ENCODE results near the gene KLHL6.

GRCh38 chr3:183560607-183561006, 5.1 kb upstream of the KLHL6 start:
- TF ChIP-seq CTCF (IDR thresholded peaks at IDR 0.05) (no peak), HMGXB4 (CRISPR knock-in tag; IDR thresholded peaks at IDR 0.05) (no peak), ELF4 (CRISPR knock-in tag; IDR thresholded peaks at IDR 0.05; ENCODE audit: low read depth) (no peak), ZNF138 (CRISPR knock-in tag; conservative IDR thresholded peaks at IDR 0.05) (no peak), ATF2 (CRISPR knock-in tag; IDR thresholded peaks at IDR 0.05; ENCODE audit: borderline replicate concordance, low read depth) (no peak), E2F4 (CRISPR knock-in tag; IDR thresholded peaks at IDR 0.05; ENCODE audit: borderline replicate concordance, low read depth) (no peak)
